GM18868 (cell line): Measurements from ENCODE around the gene HES7.
A peak's percentile ranks its signal among the peaks of the same experiment; 100 is the strongest.

ENCODE experiments used
- ATAC-seq: cut with Tn5 transposase; IDR thresholded peaks from one replicate; pipeline ENCODE4 v1.9.1; 2021; ENCODE audit warnings: mild to moderate bottlenecking, moderate library complexity; ENCODE audit not compliant: unreplicated experiment

Gene HES7

GRCh38 chr17:8143581-8144400 is 19.9 kb upstream of the HES7 start:
- no peak for ATAC-seq

DNA sequence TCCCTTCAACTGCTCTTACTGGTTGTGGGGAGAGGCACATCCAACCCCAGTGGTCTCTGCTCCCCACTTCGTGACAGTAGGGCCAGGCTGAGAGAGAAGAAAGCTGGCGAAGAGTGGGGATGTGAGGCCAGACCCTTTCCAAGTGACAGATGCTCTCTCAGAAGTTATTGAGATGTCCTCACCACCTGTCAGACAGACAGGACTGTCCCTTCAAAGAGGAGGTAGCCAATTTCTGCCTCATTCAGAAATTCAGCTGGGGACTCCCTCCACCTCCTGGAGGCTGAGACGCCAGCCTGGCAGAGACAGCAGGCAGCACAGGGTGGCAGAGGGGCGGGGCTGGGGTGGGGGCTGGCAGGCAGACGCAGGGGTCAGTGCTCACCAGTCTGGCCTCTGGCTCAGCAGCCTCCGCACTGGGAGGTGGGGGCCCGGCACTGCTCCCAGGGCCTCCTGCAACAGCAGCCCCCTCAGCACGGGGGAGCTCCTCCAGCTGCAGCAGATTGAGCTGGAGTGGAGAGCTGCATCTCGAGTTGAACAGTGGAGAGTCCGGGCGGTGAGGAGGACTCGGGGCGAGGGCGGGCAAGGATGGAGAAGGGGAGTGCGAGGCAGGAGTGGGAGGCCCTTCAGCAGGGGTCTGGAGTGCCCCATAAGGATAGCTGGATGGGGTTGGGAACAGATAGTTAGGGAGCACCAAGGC is 19.1 kb upstream of the HES7 start:
- no peak for ATAC-seq

- no peak for ATAC-seq
These were observed 18.4 kb upstream of the HES7 start for GRCh38 chr17:8142158-8142886.

- no peak for ATAC-seq
These were observed 17.8 kb upstream of the HES7 start for GRCh38 chr17:8141741-8142140.

GRCh38 chr17:8141045-8141444 is 17.1 kb upstream of the HES7 start:
- ATAC-seq, result no peak

DNA sequence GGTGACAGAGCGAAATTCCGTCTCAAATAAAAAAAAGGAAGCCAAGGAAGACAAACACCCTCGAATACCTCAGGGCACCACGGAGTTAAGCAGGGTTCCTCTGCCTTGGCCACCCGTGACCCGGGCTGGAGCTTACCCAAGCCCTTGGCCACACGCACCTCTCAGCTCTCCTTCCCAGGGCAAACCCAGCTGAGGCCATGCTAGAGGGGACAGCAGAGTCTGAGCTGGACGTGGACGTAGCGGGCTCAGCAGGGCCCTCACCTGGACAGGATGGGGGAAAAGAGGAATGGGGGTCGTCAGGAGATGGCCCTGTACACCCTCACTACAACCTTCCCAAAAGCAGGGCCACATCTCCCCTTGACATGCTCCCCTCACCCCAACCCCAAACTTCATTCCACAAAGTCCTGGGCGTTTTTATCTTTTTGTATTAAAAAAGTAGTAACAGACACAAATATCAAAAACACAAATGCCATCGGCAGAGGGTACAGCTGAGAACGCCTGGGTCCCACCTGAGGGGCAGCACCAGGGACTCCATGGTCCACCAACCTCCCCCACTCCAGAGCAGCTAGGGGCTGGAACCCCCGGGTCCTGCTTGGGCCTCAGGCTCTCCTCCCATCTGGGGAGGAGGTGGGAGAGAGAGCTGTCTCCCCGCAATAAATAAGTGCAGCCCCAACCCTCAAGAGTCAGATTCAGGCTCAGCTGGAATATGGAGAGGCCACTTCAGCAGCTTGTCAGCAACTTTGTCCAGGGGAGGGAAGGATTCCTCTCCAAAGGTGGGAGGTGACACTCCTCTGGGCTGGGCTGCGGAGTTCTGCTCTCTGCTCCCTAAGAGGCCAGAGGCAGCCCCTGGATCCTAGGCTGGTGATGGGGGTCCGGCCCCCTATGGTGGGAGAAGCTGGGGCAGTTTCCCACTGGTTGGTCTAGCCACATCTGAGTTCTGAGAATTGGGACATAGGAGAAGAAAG is 16.4 kb upstream of the HES7 start:
- no peak for ATAC-seq

DNA sequence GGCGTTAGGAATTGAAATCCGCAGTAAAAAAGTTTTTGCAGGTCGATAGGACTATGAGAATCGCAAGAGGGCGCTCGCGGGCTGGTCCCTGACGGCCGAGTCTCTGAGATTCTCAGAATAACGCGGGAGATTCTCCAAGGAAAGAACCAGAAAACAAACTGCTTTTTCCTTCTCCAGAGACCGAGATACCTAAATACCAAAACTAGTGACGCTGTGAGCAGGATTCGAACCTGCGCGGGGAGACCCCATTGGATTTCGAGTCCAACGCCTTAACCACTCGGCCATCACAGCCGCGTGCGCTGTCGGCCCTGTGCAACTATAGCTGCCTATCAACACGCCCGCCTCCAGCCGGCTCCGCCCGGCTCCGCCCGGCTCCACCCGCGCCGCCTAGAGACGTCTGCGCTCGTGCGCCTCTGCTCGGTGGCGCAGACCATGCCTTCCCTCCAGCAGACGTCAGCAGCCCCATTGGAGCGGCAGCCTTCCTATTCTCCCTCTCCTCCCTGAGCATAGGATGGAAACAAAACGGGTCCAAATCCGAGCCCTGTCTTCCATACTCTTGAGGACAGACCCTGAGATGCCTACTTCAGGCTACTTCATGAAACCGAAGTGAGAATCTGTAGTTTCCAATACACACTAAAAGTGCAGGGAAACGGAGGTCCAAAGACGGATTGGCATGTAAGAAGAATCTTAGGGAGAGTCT is 14.9 kb upstream of the HES7 start:
- peak; percentile 90 for ATAC-seq

GRCh38 chr17:8138374-8138671 is 14.4 kb upstream of the HES7 start:
- ATAC-seq, result no peak

DNA sequence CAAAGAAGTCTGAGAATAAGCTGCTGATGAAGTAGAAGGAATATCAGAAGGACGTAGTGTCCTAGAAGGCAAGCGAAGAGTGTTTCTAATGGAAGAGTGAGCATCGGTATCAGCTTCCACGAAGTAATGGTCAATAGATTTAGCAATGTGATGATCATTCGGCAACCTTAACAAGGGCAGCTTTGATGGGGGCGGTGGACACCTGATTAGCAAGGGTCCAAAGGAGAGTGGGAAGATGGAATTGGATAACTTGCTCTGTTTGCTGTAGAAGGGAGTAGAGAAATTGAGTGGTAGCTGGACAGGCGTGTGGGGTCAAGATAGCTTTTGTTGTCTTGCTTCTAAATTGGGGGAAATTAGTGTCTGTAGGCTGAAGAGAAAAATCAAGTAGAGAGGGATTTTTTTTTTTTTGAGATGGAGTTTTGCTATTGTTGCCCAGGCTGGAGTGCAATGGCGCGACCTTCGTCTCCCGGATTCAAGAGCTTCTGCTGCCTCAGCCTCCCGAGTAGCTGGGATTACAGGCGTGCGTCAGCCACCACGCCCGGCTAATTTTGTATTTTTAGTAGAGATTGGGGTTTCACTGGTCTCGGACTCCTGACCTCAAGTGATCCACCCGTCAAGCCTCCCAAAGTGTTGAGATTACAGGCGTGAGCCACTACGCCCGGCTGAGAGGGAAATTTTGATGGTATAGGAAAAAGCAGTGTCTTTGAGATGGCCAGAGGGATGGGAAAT is 13.9 kb upstream of the HES7 start:
- no peak for ATAC-seq

- ATAC-seq, result no peak
These were observed 10.0 kb upstream of the HES7 start for GRCh38 chr17:8133941-8134340.

DNA sequence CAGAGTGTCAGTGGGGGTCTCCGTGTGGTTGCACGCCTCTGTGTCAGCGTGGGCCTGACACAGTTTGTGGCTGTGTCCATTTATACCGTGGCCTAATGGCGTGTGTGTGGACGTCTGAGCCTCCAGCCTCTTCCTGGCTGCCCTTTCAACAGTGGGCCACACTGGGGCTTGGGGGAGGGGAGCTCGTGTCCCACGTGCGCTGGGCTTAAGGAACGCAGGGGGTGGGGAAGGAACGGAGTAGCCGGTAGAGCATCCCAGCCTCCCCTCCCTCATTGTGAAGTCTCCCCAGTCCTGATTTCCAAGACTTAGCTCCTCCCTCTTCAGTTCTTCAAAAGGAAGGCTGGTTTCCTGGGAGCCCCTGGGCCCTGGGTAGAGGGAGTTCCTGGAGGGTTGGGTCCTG is 9.5 kb upstream of the HES7 start:
- no peak for ATAC-seq

DNA sequence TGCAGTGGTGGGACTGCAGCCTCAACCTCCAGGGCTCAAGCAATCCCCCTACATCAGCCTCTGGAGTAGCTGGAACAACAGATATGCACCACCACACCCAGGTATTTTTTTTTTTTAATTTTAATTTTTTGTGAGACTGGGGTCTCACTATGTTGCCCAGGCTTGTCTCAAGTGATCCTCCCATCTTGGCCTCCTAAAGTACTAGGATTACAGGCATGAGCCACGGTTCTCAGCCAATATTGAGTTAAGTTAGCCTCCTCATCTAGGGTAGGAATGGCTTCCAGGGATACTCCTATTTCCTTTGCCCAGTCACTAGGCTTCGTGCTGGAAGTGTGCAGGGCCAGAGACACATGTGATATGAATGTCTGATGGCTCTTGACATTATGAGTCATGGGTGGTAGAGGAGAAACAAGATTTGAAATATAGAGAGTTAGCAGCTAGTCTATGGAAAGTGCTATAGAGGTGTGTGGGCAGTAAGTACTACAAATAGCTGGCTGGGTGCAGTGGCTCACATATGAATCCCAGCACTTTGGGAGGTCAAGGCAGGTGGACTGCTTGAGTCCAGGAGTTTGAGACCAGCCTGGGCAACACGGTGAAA is 8.0 kb upstream of the HES7 start:
- no peak for ATAC-seq

- ATAC-seq, result no peak
These were observed 4.3 kb upstream of the HES7 start for GRCh38 chr17:8128125-8128784.

- peak; percentile 39 for ATAC-seq
These were observed 2.7 kb upstream of the HES7 start for GRCh38 chr17:8126491-8127066.

DNA sequence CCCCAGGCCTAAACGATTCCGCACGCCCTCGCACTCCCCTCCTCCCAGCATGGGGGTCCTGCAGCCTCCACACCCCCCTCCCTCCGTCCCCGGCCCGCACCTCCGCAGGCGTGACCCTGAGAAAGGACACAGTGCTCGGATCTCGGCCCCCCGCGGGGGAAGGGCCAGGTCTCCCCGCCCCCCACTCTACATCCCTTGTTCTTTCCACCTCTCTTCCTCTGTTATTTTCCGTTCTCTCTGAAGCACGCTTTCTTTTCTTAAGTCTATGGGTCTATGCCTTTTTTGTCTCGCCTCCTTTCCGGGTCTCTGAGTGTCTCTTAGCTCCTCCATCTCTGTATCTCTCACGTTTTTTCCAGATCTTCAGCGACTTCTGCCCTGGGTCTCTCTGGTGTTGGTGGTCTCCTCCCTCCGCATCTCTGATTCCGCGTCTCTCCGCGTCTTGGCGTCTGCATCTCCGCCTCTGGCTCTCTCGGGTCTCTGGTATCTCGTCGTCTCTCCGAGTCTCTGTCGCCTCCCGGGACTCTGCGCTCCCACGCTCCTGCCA is 2.1 kb upstream of the HES7 start:
- ATAC-seq, result peak; percentile 4

DNA sequence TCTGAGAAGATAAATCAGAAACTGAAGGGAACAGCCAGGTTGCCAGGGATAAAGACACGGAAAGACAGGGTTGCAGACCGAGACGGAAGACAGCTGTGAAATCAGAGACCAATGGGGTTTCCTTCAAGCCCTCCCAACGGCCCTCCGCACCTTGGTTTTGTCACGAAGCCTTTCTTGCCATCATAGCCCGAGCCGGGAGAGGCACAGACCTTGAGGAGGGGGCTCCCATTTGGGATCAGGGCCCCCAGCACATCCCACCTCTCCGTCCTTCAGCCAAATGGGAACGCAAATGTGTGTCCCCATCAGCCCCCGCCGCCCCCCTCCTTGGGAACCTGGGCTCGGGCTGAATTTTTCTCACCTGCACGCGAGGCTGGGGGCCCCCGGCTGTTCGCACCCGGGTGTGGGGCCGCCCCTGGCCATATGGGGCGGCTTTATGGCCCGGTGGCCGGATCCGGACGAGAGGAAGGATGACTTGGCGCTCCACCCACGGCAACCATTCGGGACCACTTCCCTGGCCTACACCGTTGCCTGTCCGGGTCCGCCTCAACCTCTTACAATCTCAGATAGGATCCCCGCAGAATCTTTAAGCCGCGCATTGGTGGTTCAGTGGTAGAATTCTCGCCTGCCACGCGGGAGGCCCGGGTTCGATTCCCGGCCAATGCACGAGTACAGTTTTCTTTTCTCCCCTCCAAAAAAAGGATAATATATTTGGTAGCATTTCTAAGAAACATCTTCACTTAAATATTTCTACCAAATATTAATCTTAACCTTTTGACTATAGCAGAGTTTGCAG is 1.4 kb upstream of the HES7 start:
- ATAC-seq, result no peak
